Hippocampal formation (tissue), 2 donors: ENCODE data around the gene CNPPD1.

Experiments
- DNase-seq, 2 donors: peaks; one replicate each; lab custom pipeline; 2025; lab: John Stamatoyannopoulos, UW

CNPPD1 gene

GRCh38 chr2:219160186-219161017 lies 16.3 kb downstream of the CNPPD1 start, which contains the start of gene NHEJ1:
TSS of gene NHEJ1 (minus strand) at chr2:219160815. CDS start at chr2:219158362, 2,453 bp downstream.
- peak; percentile 91 to 95 for DNase-seq

- DNase-seq, result no peak
Measured at GRCh38 chr2:219159771-219160185, 16.9 kb downstream of the CNPPD1 start.

DNA sequence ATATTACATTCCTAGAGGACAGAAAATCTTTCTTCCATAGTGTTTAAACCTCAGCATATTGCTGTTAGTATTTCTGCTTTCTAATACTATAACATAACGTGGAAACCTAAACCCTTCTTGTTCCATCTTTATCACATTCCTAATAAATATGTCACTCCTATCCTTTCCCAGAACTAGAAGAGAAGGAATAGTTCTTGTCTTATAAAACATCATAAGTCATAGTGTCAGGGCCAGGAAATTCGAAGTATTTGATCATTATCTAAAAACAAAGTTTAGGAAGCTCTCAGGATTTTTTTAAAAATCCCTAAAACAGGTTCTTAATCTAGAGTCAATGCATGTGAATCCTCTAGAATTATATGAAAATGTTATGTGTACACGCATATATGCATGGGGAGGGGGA lies 18.1 kb downstream of the CNPPD1 start:
- DNase-seq, result no peak

- DNase-seq, result no peak
Measured at GRCh38 chr2:219158025-219158424, 18.7 kb downstream of the CNPPD1 start.

GRCh38 chr2:219157396-219157795 lies 19.3 kb downstream of the CNPPD1 start:
- DNase-seq, result no peak

GRCh38 chr2:219155054-219155644 lies 21.6 kb downstream of the CNPPD1 start:
- peak; percentile 11 to 75 for DNase-seq

DNA sequence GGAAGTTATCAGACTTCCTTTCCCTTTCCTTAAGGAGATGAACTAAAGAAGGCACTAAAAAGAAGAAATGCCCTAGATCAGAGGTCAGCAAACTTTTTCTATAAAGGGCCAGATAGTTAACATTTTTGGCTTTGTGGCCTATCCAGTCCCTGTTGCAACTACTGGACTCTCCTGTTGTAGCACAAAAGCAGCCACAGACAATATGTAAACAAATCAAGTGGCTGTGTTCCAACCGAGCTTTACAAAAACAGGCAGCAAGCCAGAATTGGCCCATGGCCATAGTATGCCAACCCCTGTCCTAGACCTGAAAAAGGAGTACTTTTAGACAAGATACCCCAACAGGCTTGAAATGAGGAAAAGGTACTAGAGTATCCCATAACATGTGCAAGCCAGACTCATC lies 27.1 kb downstream of the CNPPD1 start:
- no peak for DNase-seq

DNA sequence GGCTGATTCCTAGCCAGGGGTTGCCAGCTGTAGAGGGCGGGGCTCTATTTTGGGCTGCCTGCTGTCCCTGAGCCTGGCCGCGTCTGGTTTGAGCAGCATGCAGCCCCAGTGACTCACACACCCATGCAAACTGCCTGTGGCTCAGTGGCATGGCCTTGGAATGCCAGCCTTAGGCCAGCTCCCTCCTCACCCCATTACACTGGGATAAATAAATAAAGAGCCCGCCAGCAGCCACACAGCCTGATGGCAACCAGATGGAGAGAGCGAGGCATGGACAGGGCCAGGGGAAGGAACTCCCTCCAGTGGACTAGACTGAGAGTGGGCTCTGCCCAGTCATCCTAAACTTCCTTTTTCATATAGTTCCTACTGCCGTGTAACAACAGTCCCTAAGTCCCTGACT lies 34.4 kb downstream of the CNPPD1 start:
- no peak for DNase-seq

GRCh38 chr2:219140722-219141121 lies 36.0 kb downstream of the CNPPD1 start:
- DNase-seq, result no peak

GRCh38 chr2:219133976-219134375 lies 42.7 kb downstream of the CNPPD1 start:
- no peak for DNase-seq

DNA sequence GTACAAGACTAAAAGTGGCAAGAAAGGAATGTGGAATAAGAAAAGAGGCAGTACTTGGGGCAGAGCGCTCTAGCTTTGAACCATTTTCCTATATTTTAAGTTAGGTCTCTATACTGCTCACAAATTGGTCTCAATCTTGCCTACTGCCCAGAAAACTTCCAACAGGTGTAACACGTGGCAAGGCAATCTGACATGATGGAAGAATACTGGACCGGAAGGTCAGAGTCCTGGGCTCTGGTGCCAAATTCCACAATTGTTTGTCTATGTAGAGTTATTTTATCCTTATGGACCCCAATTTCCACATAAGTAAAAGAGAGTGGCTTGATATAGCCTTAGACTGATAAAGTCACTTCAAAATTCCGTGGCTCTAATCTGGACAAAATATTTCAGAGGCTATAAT lies 45.0 kb downstream of the CNPPD1 start:
- no peak for DNase-seq

DNA sequence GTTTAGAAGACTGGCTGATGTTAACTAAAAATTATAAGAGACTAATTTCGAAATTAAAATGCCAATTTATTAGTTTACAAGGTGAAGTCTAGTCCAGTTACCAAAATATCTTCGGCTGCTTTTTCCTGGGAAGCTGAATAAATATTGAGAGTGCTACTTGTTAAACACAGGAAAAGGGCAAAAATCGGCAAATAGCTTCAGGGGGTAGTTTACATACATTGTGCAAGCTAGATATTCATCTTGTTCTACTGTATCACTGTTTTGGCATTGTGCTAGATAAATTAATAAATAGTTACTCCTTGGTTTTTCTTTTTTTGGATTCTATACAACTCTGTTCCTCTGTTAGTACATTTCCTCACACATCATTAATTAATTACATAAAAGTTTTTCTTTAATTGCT lies 45.4 kb downstream of the CNPPD1 start:
- DNase-seq, result no peak

- no peak for DNase-seq
Measured at GRCh38 chr2:219129589-219129988, 47.1 kb downstream of the CNPPD1 start.

- DNase-seq, result no peak
Measured at GRCh38 chr2:219128396-219128795, 48.3 kb downstream of the CNPPD1 start.

- DNase-seq, result no peak
Measured at GRCh38 chr2:219127037-219127635, 49.6 kb downstream of the CNPPD1 start.

- DNase-seq, result no peak
Measured at GRCh38 chr2:219126555-219126954, 50.2 kb downstream of the CNPPD1 start.

DNA sequence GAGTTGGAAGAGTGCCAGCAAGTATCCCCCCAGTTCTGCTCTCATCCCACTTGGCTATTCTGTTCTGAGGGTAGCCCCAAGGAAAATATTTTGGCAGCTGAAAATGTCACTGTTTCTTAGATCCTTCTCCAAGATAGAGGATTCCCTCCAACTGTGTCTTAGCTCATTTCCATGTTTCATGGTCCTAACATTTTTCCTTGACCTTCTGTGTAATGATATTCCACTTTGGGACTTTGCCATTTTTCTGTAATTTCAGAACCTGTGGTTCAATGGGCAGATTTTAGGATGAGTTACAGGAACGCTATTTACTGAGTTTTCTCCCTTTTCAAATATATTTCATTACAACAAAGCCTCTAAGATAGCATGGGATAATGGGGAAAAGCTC lies 50.8 kb downstream of the CNPPD1 start:
- no peak for DNase-seq

DNA sequence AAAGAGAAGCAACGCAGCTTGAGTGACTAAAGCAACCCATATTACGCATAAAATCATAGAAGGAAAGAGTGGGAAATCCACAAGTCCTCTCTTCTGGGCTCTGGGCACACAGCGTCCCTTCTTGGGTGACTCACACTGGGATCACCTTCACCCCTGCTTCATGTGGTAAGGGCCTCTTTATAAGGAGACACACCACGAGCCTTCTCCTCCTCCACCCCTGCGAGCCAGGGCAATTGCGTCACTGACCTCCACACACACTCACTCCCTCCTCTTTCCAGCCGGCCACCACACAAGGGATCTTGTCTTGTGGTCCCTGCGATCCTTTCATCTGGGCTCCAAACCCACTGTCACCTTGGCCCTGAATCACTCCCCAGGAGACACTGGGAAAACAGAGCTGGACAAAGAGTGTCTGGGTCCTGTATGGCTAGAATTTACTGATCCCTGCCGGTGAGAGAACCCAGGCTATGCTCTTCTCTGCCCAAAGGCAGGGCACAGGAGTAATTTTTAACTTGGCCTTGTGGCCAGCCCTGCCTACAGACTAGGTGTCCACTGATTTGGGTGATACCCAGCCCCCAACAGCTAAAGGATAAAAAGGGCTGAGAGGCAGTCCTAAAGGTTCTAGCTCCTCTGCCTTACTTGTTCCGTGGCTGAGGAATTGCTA lies 51.4 kb downstream of the CNPPD1 start:
- DNase-seq, result no peak

- peak in 1 of 2 donors; percentile 6 for DNase-seq
Measured at GRCh38 chr2:219124381-219125110, 52.2 kb downstream of the CNPPD1 start.

DNA sequence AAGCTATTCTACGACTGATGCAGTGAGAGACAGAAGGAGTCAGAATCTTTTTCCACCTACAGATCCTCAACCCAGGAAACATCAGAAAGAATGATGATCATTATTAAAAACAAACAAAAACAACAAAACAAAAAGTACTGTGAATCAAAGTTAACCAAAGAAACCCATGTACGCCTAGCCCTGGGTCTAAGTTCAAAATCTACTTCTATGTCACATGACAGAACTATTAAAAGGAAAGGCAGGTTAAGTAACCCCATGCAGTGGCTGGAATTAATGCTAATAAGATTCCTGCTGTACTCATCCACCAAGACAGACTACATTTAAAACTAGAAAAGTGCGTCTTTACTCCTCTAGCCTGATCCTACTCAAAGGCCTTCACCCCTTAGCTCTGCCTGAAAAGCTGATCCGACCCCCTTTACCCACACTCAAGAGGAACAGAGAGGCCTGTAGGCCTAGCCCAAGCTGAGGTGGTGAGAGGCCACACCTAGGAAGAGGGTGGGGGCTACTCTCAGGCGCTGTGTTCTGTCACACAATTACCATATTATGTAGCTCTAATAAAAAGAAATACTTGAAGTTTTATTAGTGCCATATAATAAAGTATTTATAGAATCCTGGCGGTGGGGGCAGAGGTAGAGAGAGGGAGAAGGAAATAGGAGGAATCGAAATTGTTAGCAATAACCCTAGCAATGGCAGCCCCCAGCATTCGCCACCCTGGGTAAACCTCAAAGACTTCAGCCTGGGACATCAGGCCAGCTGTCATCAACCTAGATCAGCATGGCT lies 53.2 kb downstream of the CNPPD1 start:
- DNase-seq, result no peak
